HepG2 (cell line): ENCODE measurements around the gene DNAJB11. TPM values are rescaled to one million over a fixed set of nuclear protein-coding genes. Genes with fewer than 3 reads are reported as not detected.
A peak's percentile ranks its signal among the peaks of the same experiment; 100 is the strongest.

Experiments used
- ATF1 ChIP-seq: IDR thresholded peaks from 2 replicates; pipeline ENCODE4 v1.6.1; 2016; ENCODE audit warnings: mild to moderate bottlenecking, control low read depth
- ATRX ChIP-seq: sonication (generic); formaldehyde crosslinking; IDR thresholded peaks from 2 replicates; pipeline ENCODE4 v1.4.0; 2020; ENCODE audit warnings: missing genetic modification reagents, borderline replicate concordance
- CREM ChIP-seq, 2 experiments: sonication (generic) in 1 of 2; formaldehyde crosslinking in 1 of 2; IDR thresholded peaks; 2 replicates each; pipeline versions ENCODE4 v1.4.0 to v1.6.1; 2016 to 2020; ENCODE audit warnings: antibody characterized with exemption in 1 of 2, mild to moderate bottlenecking in 1 of 2, missing genetic modification reagents in 1 of 2
- HIVEP1 ChIP-seq: sonication (generic); formaldehyde crosslinking; IDR thresholded peaks from 2 replicates; pipeline ENCODE4 v1.4.0; 2020; ENCODE audit warnings: mild to moderate bottlenecking, missing genetic modification reagents
- HNF1A ChIP-seq, 2 experiments: sonication (generic) in 1 of 2; formaldehyde crosslinking in 1 of 2; IDR thresholded peaks; 2 replicates each; pipeline versions ENCODE4 v1.4.0 to v1.6.1; 2016 to 2020; ENCODE audit warnings: borderline replicate concordance in 1 of 2, low read depth in 1 of 2, mild to moderate bottlenecking in 1 of 2, missing genetic modification reagents in 1 of 2
- NFRKB ChIP-seq: fragments of 450-650 bp; IDR thresholded peaks from 2 replicates; pipeline ENCODE4 v1.6.1; 2017
- PBX3 ChIP-seq: sonication (generic); formaldehyde crosslinking; IDR thresholded peaks from 2 replicates; pipeline ENCODE4 v1.8.1; 2023; ENCODE audit warnings: missing genetic modification reagents, inconsistent platforms, borderline replicate concordance
- RNF219 ChIP-seq: sonication (generic); formaldehyde crosslinking; IDR thresholded peaks from 2 replicates; pipeline ENCODE4 v1.5.0; 2020; ENCODE audit warnings: mild to moderate bottlenecking, missing genetic modification reagents
- RORA ChIP-seq: sonication (generic); formaldehyde crosslinking; IDR thresholded peaks from 2 replicates; pipeline ENCODE4 v1.5.0; 2020; ENCODE audit warnings: mild to moderate bottlenecking, missing genetic modification reagents, moderate library complexity
- SOX5 ChIP-seq: IDR thresholded peaks from 2 replicates; pipeline ENCODE4 v1.6.1; 2016; ENCODE audit warnings: borderline replicate concordance
- SRY ChIP-seq: sonication (generic); formaldehyde crosslinking; IDR thresholded peaks from 2 replicates; pipeline ENCODE4 v1.8.0; 2022; ENCODE audit warnings: mild to moderate bottlenecking, missing genetic modification reagents
- TBX2 ChIP-seq: sonication (generic); formaldehyde crosslinking; IDR thresholded peaks from 2 replicates; pipeline ENCODE4 v1.5.0; 2020; ENCODE audit warnings: missing genetic modification reagents, mild to moderate bottlenecking, borderline replicate concordance
- TCF12 ChIP-seq, 2 experiments: fragments of 450-650 bp in 1 of 2; sonication (generic) in 1 of 2; formaldehyde crosslinking in 1 of 2; IDR thresholded peaks; 2 replicates each; pipeline versions ENCODE4 v1.6.1 to v1.8.0; 2017 to 2022; ENCODE audit warnings: antibody characterized with exemption in 1 of 2, mild to moderate bottlenecking in 1 of 2, missing genetic modification reagents in 1 of 2, moderate library complexity in 1 of 2
- TEAD2 ChIP-seq: sonication (generic); formaldehyde crosslinking; IDR thresholded peaks from 2 replicates; pipeline ENCODE4 v1.9.0; 2021; ENCODE audit warnings: missing genetic modification reagents
- U2AF2 ChIP-seq: fragments of 200-400 bp; formaldehyde crosslinking; IDR thresholded peaks from 2 replicates; pipeline ENCODE4 v1.6.1; 2017; ENCODE audit warnings: low read depth, mild to moderate bottlenecking, low read length
- ZEB1 ChIP-seq: IDR thresholded peaks from 2 replicates; pipeline ENCODE4 v1.6.1; 2012; ENCODE audit warnings: mild to moderate bottlenecking, low read depth, inconsistent platforms; ENCODE audit not compliant: insufficient replicate concordance
- ZNF143 ChIP-seq: sonication (generic); formaldehyde crosslinking; IDR thresholded peaks from 2 replicates; pipeline ENCODE4 v1.4.0; 2020; ENCODE audit warnings: missing genetic modification reagents
- ZNF343 ChIP-seq: sonication (generic); formaldehyde crosslinking; IDR thresholded peaks from 2 replicates; pipeline ENCODE4 v1.4.0; 2020; ENCODE audit warnings: mild to moderate bottlenecking, missing genetic modification reagents
- ZNF460 ChIP-seq: sonication (generic); formaldehyde crosslinking; IDR thresholded peaks from 2 replicates; pipeline ENCODE4 v1.5.1; 2020; ENCODE audit warnings: missing genetic modification reagents, mild to moderate bottlenecking, borderline replicate concordance
- ZNF547 ChIP-seq: sonication (generic); formaldehyde crosslinking; IDR thresholded peaks from 2 replicates; pipeline ENCODE4 v1.5.1; 2020; ENCODE audit warnings: mild to moderate bottlenecking, missing genetic modification reagents
- ZNF556 ChIP-seq: sonication (generic); formaldehyde crosslinking; IDR thresholded peaks from 2 replicates; pipeline ENCODE4 v1.4.0; 2020; ENCODE audit warnings: mild to moderate bottlenecking, missing genetic modification reagents, borderline replicate concordance
- ZNF784 ChIP-seq: sonication (generic); formaldehyde crosslinking; IDR thresholded peaks from 2 replicates; pipeline ENCODE4 v1.5.1; 2020; ENCODE audit warnings: missing genetic modification reagents, mild to moderate bottlenecking, borderline replicate concordance
- polyA plus RNA-seq, 8 experiments: library from polyadenylated mRNA; depleted of rRNA in 3 of 8; stranded (reverse) in 7 of 8; unstranded in 1 of 8; fragments of >200 nt; fragmentation: Illumina TruSeq in 4 of 8; extraction: Trizol in 4 of 8; gene quantifications; 2 replicates each; pipeline versions ENCODE4 v1.2.1 to v1.2.3, GENCODE V29; 2011 to 2016; ENCODE audit warnings: low read depth in 4 of 8, missing spikeins in 1 of 8, mixed read lengths in 1 of 8; ENCODE audit not compliant: insufficient read depth in 1 of 8
- total RNA-seq, 5 experiments: library from RNA; depleted of rRNA; stranded (reverse); fragments of >200 nt; fragmentation: Illumina TruSeq; extraction: Trizol; gene quantifications; 2 replicates each; pipeline ENCODE4 v1.2.3, GENCODE V29; 2016; ENCODE audit warnings: low read depth in 1 of 5

DNAJB11 gene
- total and polyA plus RNA-seq, 2 of the 13 experiments (the other 11 are each of a cell fraction or from before 2014, with no cell fraction given), result 41.0 to 132 TPM

- TF ChIP-seq PBX3 (CRISPR knock-in tag), result no peak
- no peak for TF ChIP-seq ZEB1
- TF ChIP-seq RORA (CRISPR knock-in tag), result no peak
- TF ChIP-seq RNF219 (CRISPR knock-in tag), result no peak
- no peak for TF ChIP-seq ZNF547 (CRISPR knock-in tag)
- no peak for TF ChIP-seq NFRKB
- no peak for TF ChIP-seq U2AF2
- no peak for TF ChIP-seq TCF12 (IDR thresholded peaks at IDR 0.05)
- TF ChIP-seq TCF12 (CRISPR knock-in tag; IDR thresholded peaks at IDR 0.05), result no peak
- no peak for TF ChIP-seq ZNF143
- no peak for TF ChIP-seq SRY (CRISPR knock-in tag)
- TF ChIP-seq ATRX (CRISPR knock-in tag), result no peak
- TF ChIP-seq ZNF784, result no peak
- TF ChIP-seq ZNF460 (CRISPR knock-in tag), result no peak
- no peak for TF ChIP-seq HNF1A (IDR thresholded peaks at IDR 0.05; ENCODE audit: low read depth)
- TF ChIP-seq HNF1A (CRISPR knock-in tag; IDR thresholded peaks at IDR 0.05; ENCODE audit: borderline replicate concordance), result no peak
- TF ChIP-seq SOX5, result no peak
- 0 out of 2 replicates have a peak, but pooled peaks have one; percentile 10 for TF ChIP-seq TBX2 (CRISPR knock-in tag)
- TF ChIP-seq ZNF556 (CRISPR knock-in tag), result no peak
- no peak for TF ChIP-seq ATF1 (CRISPR knock-in tag)
- TF ChIP-seq CREM (IDR thresholded peaks at IDR 0.05), result no peak
- TF ChIP-seq CREM (CRISPR knock-in tag; IDR thresholded peaks at IDR 0.05), result no peak
- no peak for TF ChIP-seq TEAD2 (CRISPR knock-in tag)
- no peak for TF ChIP-seq HIVEP1 (CRISPR knock-in tag)
- TF ChIP-seq ZNF343, result no peak
These were observed 27.7 kb downstream of the DNAJB11 start (continued) for GRCh38 chr3:186598108-186598784.
